ENCODE data around the gene WRNIP1. TPM values are rescaled to one million over a fixed set of nuclear protein-coding genes. Genes with fewer than 3 reads are reported as not detected.
A peak's percentile ranks its signal among the peaks of the same experiment; 100 is the strongest.

Gene WRNIP1
- total RNA-seq, 1 donor from 2014 or later = 34.6 TPM

- no peak overlapping the region for H3K27ac Mint-ChIP-seq (ENCODE audit: unreplicated experiment)
- H3K4me1 Mint-ChIP-seq (ENCODE audit: low read depth) = peaks cover 24% of the 10 kb centered on the region
Observed at GRCh38 chr6:2763345-2763841, 1.8 kb upstream of the WRNIP1 start.

GRCh38 chr6:2763876-2764540 is 1.2 kb upstream of the WRNIP1 start:
- Mint-ChIP-seq H3K36me3 (ENCODE audit: low read depth) (no peaks in the 10 kb centered on the region), H3K4me1 (ENCODE audit: low read depth) (peaks cover 30% of the 10 kb centered on the region), H3K27me3 (ENCODE audit: low read depth) (no peaks in the 10 kb centered on the region), H3K27ac (ENCODE audit: unreplicated experiment) (peak overlapping the region; percentile 100), H3K9me3 (ENCODE audit: low read depth) (no peaks in the 10 kb centered on the region), H3K4me3 (ENCODE audit: unreplicated experiment) (peak overlapping the region; percentile 93)
- DNase-seq (ENCODE audit: low spot score) = no peak
- TF ChIP-seq CTCF (IDR thresholded peaks at IDR 0.05) = no peak

More at GRCh38 chr6:2763345-2763841, 1.8 kb upstream of the WRNIP1 start:
- Mint-ChIP-seq H3K4me3 (ENCODE audit: unreplicated experiment) (peak overlapping the region; percentile 12), H3K36me3 (ENCODE audit: low read depth) (no peaks in the 10 kb centered on the region), H3K9me3 (ENCODE audit: low read depth) (no peaks in the 10 kb centered on the region), H3K27me3 (ENCODE audit: low read depth) (no peaks in the 10 kb centered on the region)
- no peak for DNase-seq (ENCODE audit: low spot score)
- no peak for TF ChIP-seq CTCF (IDR thresholded peaks at IDR 0.05)

DNA sequence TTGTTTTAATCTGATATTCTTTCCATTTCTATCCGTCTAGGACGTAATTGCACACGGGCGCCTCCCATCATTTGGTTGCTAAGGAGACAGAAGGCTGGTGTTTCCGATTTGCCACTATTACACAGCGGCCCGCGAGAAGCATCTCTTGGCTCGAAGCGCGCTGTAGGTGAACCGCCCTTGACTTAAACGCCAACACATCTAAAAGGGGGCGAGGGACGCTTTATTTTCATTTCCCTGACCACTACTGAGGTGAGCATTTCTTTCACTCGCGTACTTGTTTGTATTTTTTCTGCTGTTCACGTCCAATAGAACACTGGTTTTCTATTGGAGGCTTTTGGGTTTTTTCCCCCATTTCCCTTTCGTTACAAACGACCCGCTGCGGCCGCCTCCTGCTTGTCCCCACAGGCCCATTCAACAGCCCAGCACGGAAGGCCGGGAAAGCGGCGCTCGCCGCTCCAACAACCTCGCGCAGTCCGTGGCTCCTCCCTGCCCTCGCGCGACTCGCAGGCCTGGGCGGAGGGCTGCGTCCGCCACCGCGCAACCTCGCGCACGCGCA is 505 bp upstream of the WRNIP1 start:
- Mint-ChIP-seq H3K27ac (ENCODE audit: unreplicated experiment) (peak overlapping the region; percentile 100), H3K4me1 (ENCODE audit: low read depth) (peaks cover 35% of the 10 kb centered on the region), H3K36me3 (ENCODE audit: low read depth) (no peaks in the 10 kb centered on the region), H3K27me3 (ENCODE audit: low read depth) (no peaks in the 10 kb centered on the region), H3K9me3 (ENCODE audit: low read depth) (no peaks in the 10 kb centered on the region), H3K4me3 (ENCODE audit: unreplicated experiment) (peak overlapping the region; percentile 93)
- no peak for TF ChIP-seq CTCF (IDR thresholded peaks at IDR 0.05)
- DNase-seq (ENCODE audit: low spot score) = peak; percentile 94

DNA sequence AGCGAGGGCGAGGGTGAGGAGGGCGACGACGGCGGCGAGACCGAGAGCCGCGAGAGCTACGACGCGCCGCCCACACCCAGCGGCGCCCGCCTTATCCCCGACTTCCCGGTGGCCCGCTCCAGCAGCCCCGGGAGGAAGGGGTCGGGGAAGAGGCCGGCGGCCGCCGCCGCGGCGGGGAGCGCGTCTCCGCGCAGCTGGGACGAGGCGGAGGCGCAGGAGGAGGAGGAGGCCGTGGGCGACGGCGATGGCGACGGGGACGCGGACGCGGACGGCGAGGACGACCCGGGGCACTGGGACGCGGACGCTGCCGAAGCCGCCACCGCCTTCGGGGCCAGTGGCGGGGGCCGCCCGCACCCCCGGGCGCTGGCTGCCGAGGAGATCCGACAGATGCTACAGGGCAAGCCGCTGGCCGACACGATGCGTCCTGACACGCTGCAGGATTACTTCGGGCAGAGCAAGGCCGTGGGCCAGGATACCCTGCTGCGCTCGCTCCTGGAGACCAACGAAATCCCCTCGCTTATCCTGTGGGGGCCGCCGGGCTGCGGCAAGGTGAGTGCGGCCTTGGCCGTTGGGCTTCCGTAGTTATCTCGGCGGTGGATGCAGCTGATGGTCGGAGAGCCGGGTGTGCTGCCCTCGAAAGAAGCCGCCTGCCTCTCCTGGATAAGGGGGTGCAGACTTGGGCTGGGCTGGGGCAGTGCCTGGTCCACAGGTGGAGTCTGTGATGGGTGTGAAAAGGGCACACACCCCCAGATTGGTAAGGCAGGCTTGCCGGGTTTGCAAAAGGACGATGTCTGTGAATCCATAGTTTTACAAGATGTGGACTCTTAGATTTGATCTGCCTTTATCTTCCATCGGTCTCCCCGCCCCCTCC is 938 bp downstream of the WRNIP1 start:
- no peak for DNase-seq (ENCODE audit: low spot score)
- Mint-ChIP-seq H3K36me3 (ENCODE audit: low read depth) (no peaks in the 10 kb centered on the region), H3K4me1 (ENCODE audit: low read depth) (peaks cover 49% of the 10 kb centered on the region), H3K4me3 (ENCODE audit: unreplicated experiment) (peak overlapping the region; percentile 76), H3K27me3 (ENCODE audit: low read depth) (no peaks in the 10 kb centered on the region), H3K9me3 (ENCODE audit: low read depth) (no peaks in the 10 kb centered on the region), H3K27ac (ENCODE audit: unreplicated experiment) (peak overlapping the region; percentile 87)
- TF ChIP-seq CTCF (IDR thresholded peaks at IDR 0.05) = no peak
